HPDE6-E6E7 (cell line): ENCODE data around the gene CD151.

Experiments used
- DNase-seq: peaks from one replicate; pipeline ENCODE4 v3.0.0; 2011; ENCODE audit warnings: missing footprints; ENCODE audit errors: extremely low spot score

Gene CD151

DNA sequence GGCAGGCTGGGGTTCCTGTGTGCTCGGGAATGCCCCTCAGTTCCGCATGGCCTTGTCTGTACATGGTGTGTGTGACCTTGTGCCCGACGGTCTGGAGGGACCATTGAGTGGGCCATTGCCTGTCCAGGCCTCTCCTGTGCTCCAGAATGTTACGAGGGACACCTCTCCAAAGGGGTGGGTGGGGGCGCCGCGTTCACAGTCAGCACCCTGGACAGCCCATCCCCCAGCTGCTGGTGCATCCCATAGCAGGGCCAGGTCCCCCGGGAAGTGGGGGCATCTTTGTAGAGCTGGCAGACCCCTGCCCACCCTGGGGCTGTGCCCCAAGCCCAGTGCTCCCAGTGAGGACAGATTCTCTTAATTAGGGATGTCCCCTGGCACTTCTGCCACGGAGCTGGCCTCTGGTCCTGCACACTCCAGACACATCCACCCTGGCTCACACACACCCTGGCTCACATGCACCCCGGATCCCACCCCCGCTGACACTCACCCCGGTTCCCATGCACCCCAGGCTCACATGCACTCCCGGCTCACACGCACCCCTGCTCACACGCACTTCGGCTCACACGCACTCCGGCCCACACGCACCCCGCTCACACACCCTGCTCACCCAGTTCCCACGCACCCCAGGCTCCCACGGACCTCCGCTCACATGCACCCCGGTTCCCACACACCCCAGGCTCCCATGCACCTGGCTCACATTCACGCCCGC lies 25.5 kb downstream of the CD151 start:
- no peak for DNase-seq

DNA sequence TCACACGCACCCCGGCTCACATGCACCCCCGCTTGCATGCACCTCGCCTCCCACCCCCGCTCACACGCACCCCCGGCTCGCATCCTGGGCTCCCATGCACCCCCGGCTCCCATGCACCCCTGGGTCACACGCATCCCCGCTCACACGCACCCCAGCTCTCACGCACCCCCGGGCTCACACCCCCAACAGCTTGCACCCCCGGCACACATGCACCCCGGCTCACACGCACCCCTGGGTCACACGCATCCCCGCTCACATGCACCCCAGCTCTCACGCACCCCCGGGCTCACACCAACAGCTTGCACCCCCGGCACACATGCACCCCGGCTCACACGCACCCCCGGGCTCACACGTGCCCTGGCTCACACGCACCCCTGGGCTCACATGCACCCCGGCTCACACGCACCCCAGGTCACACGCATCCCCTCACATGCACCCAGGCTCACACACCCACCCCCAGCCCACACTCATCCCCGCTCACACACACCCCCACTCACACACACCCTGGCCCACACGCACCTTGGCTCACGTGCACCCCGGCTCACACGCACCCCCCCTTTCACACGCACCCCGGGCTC lies 26.1 kb downstream of the CD151 start:
- DNase-seq, result no peak

DNA sequence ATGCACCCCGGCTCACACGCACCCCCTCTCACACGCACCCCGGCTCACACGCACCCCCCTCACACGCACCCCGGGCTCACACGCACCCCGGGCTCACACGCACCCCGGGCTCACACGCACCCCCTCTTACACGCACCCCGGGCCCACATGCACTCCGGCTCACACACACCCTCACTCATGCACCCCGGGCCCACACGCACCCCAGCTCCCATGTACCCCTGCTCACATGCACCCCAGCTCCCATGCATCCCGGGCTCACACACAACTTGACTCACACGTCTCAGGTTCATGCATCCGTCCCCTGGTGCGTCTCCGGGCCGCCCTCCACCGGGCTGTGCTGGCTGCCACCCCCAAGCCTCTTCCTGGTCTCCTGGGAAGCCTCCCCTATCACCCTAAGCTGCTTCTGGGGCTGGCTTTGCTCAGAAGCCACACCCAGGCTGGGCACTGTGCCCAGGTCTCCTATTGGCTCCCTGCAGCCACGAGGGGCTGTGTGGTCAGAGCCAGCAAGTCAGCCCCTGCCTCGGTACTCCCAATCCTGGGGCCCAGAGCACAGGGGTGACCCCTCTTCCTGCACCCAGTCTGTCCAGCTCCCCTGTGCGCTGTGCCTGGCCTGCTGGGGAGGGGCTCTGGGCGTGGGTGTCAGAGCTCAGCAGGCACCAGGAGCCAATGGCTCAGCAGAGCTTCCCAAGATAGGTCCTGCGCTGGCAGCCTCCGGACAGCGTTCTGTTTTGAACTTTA lies 26.8 kb downstream of the CD151 start:
- no peak for DNase-seq

DNA sequence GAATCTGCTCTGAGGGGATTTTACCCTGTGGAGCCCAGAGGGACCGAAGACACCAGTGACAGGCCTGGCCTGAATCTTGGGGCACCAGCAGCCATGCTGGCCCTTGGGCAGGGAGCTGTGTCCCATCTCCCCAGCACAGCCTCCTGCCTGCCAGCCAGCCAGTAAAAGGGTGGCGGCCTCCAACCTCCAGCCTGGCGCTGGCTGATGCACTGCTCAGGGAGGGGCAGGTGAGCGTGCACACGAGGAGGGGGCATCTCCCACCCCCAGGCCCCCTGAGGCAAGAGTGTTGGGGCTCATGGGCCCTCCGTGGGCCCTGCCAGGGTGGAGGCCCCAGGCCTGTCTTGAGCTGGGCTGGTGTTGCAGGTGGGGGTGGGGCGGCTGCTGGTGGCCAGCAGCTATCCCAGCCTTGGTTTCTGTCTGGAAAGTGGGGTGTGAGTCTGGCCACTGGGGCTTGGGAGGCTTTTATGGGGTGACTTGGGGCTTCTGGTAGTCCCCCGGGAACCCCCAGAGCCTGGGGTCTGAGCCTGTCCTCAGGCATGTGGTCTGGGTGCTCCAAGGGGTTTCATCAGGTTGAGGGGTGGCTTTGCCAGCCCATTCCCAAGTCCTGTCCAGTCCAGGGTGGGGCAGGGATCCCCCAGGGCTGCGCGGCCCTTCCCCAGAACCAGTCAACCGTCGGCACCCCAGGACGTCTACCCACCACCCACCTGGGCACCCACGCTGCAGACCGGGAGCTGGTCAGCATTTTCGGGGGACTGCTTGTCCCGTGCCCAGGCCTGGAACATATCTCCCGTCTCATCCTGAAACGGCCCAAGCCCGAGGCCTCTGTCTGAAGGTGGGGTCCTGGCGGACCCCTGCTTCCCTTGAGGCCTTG lies 27.7 kb downstream of the CD151 start:
- no peak for DNase-seq

DNA sequence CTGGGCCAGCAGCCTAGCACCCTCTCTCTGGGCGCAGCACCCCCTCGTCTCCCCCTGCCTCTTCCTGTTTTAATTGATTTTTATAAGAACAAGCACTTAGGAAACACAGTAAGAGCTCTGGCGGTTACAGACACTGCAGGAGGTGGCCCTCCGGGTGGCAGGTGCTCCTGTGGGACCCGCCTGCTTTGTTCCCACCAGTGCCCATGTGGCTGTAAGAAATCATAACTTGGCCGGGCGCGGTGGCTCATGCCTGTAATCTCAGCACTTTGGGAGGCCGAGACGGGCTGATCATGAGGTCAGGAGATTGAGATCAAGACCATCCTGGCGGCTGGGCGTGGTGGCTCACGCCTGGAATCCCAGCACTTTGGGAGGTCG lies 28.3 kb downstream of the CD151 start:
- no peak for DNase-seq

DNA sequence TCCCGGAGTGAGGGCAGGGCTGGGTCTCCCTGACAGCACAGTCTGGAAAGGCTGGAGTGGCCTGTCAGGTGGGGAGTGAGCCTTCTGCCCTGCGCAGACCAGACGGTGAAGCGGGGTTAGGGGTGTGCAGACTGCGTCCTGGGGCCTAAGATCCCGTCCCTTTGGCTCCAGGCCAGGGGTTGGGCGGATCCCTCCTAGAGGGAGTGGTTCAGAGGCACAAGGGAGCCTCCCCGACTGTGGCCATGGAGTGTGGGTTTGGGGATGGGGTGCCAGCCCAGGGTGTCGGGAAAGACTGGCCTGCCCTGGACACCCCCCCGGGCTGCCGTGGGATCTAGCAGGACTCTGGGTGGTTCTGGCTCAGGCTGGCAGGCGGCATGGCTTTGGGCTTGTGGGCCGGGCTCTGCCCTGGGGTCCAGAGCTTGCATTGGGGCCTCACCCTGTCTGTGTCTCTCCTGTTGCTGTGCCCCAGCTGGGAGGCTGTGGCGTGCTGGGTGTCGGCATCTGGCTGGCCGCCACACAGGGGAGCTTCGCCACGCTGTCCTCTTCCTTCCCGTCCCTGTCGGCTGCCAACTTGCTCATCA lies 29.4 kb downstream of the CD151 start:
- DNase-seq, result no peak

DNA sequence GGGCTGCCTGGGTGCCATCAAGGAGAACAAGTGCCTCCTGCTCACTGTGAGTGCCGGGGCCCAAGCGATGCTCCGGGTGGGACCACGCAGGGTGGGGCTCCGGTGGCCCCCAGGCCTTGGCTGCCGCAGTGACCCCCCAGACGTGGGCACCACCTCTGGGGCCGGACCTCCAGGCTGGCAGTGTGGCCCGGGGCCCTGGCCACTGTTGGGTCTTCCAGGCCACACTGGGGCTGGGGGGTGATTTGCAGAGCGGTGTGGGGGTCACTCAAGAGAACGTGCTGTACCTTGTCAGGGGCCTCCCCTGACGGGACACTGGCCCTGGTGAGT lies 29.9 kb downstream of the CD151 start:
- no peak for DNase-seq

DNA sequence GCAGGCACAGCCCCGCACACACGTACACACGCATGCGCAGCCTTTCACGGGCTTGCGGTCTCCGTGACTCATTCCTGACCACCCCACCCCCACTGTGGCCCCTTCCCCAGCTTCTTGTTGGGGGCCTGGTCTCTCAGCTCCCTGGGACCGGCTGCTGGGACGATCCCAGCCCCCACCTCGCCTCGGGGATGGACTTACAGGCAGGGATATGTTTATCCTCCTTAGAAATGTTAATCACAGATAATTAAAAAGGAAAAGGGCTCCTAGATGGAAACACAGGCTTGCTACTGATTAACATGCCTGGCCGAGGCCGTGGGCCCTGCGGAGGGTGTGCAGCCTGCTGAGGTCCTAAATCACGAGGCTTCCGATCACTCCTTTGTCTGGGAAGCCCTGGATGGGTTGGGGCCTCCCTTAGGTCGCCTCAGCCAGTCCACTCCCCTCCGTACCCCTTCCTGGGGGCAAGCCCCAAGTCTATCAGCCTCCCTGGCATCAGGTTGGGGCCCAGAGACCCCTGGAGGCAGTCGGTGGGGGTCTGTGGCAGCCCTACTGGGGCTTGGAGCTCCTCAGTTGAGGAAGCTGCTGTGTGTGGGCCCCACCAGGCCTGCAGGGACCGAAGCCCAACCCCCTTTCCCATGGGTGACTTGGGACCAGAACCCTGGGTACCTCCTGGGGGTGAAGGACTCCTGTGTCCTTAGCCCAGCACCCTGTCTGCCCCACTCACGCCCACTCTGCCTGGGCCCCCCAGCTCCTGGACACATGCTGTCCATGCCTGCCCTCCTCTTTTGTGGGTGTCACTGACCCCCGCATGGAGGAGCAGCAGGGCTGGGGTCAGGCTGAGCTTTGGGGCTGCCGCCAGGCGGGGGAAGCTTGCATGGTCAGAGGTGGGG lies 30.5 kb downstream of the CD151 start:
- DNase-seq, result no peak

DNA sequence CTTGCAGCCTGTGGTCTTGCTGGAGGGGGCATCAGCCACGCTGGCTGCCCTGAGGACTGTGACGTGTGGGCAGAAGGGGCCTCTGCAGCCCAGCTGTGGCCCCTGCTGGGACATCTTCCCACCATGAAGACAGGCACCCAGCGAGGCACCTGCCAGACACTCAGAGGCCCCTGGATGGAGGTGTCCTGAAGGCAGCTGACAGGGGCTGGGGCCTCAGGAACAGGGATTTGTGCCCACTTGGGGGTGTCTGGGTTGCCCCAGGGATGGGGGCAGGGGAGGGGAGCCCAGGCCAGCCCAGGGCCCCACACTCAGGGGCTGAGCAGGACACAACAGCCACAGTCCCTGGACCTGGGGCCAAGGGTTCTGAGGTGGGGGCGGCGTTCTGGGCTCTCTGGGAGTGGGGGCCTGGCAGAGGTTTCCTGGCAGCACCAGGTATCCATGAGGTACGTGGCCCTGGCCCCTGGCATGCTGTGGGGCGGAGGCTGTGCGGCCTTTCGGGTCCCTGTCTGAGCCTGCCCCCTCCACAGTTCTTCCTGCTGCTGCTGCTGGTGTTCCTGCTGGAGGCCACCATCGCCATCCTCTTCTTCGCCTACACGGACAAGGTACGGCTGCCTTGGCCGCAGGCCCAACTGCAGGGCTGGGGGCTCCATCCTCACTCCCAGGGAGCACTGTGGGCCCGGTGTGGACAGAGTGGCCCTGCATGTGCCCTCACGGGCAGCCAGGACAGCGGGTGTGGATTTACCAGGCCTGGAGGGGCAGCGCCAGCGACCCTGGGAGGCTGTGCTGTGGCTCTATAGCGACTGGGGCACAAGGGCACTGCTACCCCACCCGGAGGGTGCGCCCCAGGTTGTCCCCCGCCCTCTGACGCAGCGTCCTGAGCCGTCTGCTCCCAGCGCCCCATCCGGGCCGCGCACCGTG lies 31.4 kb downstream of the CD151 start:
- no peak for DNase-seq

DNA sequence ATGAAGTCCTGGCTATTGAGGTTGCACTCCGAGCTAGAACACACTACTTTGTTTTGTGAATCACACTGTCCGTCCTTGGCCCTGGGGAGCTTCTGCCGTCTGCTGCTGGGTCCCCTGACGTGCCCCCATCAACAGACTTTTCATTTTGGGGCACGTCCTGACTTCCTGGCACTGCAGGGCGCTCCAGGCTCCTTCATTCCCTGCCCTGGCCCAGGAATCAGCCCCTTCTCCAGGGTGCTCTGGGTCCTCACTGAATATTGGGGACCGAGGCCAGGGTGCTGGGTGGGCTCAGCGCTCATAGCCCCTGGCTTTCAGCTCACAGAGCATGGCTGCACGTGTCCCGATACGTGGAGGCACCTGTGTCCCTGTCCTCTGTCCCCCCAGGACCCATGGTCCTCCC lies 32.1 kb downstream of the CD151 start:
- DNase-seq, result no peak

DNA sequence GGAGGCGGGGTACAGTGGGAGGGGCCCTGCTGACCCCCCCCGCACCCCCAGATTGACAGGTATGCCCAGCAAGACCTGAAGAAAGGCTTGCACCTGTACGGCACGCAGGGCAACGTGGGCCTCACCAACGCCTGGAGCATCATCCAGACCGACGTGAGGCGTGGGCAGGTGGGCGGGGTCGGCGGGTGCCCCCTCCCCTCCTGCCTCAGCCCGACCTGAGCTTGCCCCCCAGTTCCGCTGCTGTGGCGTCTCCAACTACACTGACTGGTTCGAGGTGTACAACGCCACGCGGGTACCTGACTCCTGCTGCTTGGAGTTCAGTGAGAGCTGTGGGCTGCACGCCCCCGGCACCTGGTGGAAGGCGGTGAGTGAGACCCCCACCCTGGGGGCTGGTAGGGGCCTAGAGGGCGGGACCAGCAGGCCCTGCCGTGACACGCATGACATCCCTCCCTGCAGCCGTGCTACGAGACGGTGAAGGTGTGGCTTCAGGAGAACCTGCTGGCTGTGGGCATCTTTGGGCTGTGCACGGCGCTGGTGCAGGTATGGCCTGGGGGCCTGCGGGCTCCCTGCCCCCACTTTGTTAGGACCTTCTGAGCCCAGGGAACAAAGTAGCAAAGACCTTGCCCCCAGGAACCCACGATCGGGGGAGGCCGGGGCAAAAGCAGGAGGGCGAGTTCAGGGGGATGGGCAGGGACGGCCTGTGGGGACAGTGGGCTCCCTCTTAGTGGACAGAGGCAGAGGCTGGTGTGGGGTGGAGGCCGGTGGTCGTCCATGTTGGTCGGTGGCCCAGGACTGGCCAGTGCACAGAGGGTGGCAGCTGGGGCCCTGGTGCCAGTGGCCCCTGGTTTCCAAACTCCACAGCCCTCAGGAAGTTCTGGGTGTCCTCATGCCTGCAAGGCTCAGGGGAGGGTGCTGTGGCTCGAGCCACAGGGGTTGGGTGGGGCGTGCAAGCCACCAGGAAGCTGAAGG lies 33.0 kb downstream of the CD151 start:
- DNase-seq, result no peak

DNA sequence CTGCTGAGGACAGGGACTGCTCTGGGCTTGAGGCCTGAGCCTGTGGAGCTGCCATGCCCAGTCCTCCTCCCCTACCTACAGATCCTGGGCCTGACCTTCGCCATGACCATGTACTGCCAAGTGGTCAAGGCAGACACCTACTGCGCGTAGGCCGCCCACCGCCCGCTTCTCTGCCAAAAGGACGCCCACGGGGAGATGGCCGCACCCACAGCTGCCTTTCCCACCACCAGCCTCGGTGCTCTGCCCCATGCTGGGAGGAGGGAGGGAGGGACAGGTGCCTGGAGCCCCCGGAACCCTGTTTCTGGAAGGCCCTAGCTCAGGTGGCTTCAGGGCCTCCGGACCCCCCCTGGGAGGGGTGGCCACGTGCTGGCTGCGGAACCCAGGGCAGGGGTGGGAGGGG lies 33.7 kb downstream of the CD151 start:
- no peak for DNase-seq

DNA sequence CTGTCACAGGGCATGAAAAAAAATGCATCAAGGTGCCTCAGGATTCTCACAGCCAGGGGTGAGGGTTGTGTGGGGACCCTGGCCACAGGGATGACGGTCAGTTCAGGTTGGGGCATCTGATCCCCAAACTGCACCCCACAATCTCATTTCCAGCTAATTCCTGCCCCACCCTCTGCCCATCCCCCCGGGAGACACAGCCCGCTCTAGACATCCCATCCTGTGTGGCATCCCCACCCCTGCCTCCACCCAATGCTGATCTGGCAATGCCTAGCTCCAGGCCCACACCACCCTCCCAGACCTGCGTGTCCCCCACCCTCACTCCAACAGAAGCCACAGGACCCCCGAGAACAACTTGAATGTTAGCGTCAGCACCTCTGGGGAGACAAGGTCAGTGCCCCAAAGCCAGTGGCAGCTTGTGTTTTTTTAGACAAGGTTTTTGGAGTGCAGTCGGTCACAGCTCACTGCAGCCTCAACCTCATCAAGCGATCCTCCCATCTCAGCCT lies 35.2 kb downstream of the CD151 start:
- DNase-seq, result no peak

DNA sequence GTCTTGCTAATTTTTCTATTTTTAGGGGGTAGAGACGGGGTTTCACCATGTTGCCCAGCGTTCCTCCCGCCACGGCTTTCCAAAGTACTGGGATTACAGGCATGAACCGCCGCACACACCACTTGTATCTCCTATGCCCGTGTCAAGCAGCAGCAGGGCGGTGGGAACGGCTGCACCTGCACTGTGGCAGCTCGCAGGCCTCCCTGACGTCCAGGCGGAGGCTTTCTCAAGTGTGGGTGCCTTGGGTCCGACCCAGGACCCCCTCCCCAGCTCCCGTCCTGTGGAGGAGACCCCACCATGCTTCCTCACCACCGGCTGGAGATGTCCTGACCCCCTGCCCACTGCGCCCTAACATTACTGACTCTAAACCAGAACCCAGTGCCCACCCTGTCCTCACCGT lies 35.6 kb downstream of the CD151 start:
- DNase-seq, result no peak

DNA sequence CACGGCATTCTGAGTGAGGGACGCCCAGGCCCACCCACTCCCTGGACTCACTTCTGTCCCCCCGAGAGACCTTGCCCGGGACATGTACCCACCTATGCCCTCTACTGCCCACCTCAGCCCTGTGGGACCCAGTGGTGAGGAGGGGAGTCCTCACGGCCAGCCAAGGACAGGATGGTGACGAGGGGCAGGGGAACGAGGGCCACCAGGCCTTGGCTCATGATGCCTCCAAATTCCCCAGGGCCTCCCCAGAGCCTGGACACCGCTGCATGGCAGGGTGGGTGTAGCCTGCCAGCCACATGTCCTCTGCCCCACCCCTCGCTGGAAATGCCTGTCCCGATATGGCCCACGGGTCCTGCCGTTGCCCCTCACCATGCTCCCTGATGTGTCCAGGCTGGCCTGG lies 36.0 kb downstream of the CD151 start:
- DNase-seq, result no peak

DNA sequence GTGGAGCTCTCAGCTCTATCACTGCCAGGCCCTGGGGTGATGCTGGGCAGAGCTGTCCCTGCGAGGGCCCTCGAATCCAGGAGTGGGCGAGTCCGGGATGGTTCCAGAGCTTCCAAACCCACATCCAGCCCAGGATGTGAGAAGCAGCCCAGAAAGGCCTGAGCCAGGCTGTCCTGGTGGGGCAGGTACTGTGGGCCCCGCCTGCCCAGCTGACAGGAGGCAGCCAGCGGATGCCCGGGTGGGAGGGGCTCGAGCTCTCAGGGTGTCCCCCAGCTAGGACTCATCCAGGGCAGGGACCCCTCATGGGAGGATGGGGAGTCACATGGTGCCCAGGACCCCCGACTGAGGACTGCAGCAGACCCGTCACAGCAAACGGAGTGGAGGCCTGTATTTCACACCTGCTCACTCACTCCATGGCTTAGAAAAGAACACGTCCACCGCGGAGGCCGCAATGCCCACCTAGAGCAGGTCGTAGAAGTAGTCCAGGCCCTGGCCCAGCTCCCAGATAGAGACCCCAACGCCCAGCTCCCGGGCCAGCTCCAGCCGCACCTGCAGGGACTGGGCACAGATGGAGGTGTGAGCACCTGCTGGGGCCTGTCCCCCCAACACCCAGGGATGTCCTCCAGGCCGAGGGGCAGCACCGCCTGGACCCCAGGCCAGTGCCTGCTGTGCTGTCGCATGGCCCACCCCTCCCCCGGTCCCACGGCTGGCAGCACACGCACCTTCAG lies 36.8 kb downstream of the CD151 start:
- DNase-seq, result no peak

DNA sequence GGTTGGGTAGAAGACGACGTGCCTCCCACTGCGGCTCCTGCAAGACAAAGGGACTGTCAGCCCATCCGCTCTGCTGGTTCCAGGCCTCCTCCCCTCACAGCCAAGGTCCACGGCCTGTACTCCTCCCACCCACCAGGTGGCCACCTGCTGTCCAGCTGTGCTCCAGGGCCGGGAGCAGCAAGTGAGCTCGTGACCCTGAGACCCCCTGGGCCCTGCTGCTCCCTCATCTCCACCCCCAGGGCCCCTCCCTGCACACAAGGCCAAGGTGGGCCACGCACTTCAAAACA lies 37.3 kb downstream of the CD151 start:
- DNase-seq, result no peak

DNA sequence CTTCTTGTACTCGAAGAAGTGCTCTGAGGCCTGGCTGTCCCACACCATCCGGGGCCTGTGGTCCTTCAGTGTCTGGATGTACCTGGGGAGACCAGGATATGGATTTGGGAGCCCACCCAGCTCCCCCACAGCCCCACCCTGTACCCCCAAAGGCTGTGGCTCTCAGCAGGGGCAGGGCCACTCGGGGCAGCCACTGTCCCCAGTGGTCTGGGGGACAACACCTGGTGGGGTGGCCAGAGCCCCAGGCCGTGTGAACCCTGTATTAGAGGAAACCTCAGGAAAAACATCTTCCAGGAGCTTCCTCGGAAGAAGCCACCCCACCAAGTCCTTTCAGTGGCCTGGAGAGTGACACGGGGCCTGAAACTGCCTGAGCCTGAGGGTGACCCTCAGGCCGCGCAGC lies 37.7 kb downstream of the CD151 start:
- no peak for DNase-seq
